Measurements from ENCODE around the gene NOTO. TPM values are rescaled to one million over a fixed set of nuclear protein-coding genes. Genes with fewer than 3 reads are reported as not detected.
A peak's percentile ranks its signal among the peaks of the same experiment; 100 is the strongest.
"Not testable (repeated sequence)": the region's sequence is repeated elsewhere in the genome, so short reads cannot be mapped to it uniquely, and the experiment has no call there.

Gene NOTO
- total RNA-seq, 4 donors from 2014 or later, result not detected

- TF ChIP-seq CTCF (IDR thresholded peaks at IDR 0.05 in 4 of 5, conservative IDR thresholded peaks at IDR 0.05 in 1 of 5) (no peak), POLR2A (IDR thresholded peaks at IDR 0.05) (no peak)
- Histone ChIP-seq H3K9me3 (no peaks in the 10 kb centered on the region), H3K27me3 (no peaks in the 10 kb centered on the region), H3K27ac (no peak overlapping the region), H3K4me3 (no peak overlapping the region), H3K4me1 (no peaks in the 10 kb centered on the region), H3K36me3 (no peaks in the 10 kb centered on the region)
- ATAC-seq, result no peak
- intact Hi-C loops (cut with DNase I; ENCODE audit: low total_unique reads), result no loop called here
- DNase-seq, result no peak
- in situ Hi-C loops (cut with MboI; ENCODE audit: low sequenced_read_pairs in 4 of 4), result no loop called here
These were observed 16.4 kb upstream of the NOTO start for GRCh38 chr2:73185965-73186364.

GRCh38 chr2:73187549-73187948, 14.8 kb upstream of the NOTO start:
- Histone ChIP-seq H3K4me3 (no peak overlapping the region), H3K27ac (no peak overlapping the region), H3K4me1 (no peaks in the 10 kb centered on the region), H3K36me3 (no peaks in the 10 kb centered on the region), H3K27me3 (no peaks in the 10 kb centered on the region), H3K9me3 (no peaks in the 10 kb centered on the region)
- intact Hi-C loops (cut with DNase I; ENCODE audit: low total_unique reads), result no loop called here
- ATAC-seq (no peak), DNase-seq (no peak)
- in situ Hi-C loops (cut with MboI; ENCODE audit: low sequenced_read_pairs in 4 of 4), result no loop called here
- TF ChIP-seq CTCF (IDR thresholded peaks at IDR 0.05 in 4 of 5, conservative IDR thresholded peaks at IDR 0.05 in 1 of 5), result no peak
- no peak for TF ChIP-seq POLR2A (IDR thresholded peaks at IDR 0.05)

- DNase-seq (no peak), ATAC-seq (no peak)
- in situ Hi-C loops (cut with MboI; ENCODE audit: low sequenced_read_pairs in 4 of 4) (no loop called here), intact Hi-C loops (cut with DNase I; ENCODE audit: low total_unique reads) (no loop called here)
- Histone ChIP-seq H3K36me3 (no peaks in the 10 kb centered on the region), H3K4me1 (peaks cover 3 to 6% of the 10 kb centered on the region in 2 donors), H3K9me3 (no peaks in the 10 kb centered on the region), H3K27ac (no peak overlapping the region), H3K27me3 (peaks cover 16 to 26% (median 20%) of the 10 kb centered on the region in 3 donors), H3K4me3 (no peak overlapping the region)
- TF ChIP-seq CTCF (IDR thresholded peaks at IDR 0.05 in 4 of 5, conservative IDR thresholded peaks at IDR 0.05 in 1 of 5) (no peak), POLR2A (IDR thresholded peaks at IDR 0.05) (no peak)
These were observed 4.8 kb upstream of the NOTO start for GRCh38 chr2:73197579-73197978.

- intact Hi-C loops (cut with DNase I; ENCODE audit: low total_unique reads); H3K9me3 ChIP-seq; H3K27ac ChIP-seq; in situ Hi-C loops (cut with MboI; ENCODE audit: low sequenced_read_pairs in 4 of 4); H3K4me3 ChIP-seq; ATAC-seq; DNase-seq; H3K36me3 ChIP-seq; H3K4me1 ChIP-seq: not testable (repeated sequence)
- peaks cover 33 to 48% (median 40%) of the 10 kb centered on the region in 3 donors for H3K27me3 ChIP-seq
These were observed 2.1 kb upstream of the NOTO start for GRCh38 chr2:73200281-73200680.

GRCh38 chr2:73203055-73203681, 794 bp downstream of the NOTO start:
- peak overlapping the region in 3 of 4 donors; percentile 26 to 51 (median 38) for H3K4me3 ChIP-seq
- H3K27me3 ChIP-seq, result peaks cover 33 to 62% (median 51%) of the 10 kb centered on the region in 3 donors
- in situ Hi-C loops (cut with MboI; ENCODE audit: low sequenced_read_pairs in 4 of 4), result no loop called here
- intact Hi-C loops (cut with DNase I; ENCODE audit: low total_unique reads), result no loop called here
- peaks cover 3 to 10% of the 10 kb centered on the region in 2 donors for H3K4me1 ChIP-seq
- no peaks in the 10 kb centered on the region for H3K36me3 ChIP-seq
- H3K27ac ChIP-seq, result no peak overlapping the region
- DNase-seq (no peak), ATAC-seq (no peak)
- H3K9me3 ChIP-seq, result no peaks in the 10 kb centered on the region
- TF ChIP-seq CTCF (IDR thresholded peaks at IDR 0.05 in 4 of 5, conservative IDR thresholded peaks at IDR 0.05 in 1 of 5) (no peak), POLR2A (IDR thresholded peaks at IDR 0.05) (no peak)
